HG03066 (cell line): ENCODE data around the gene SFXN3.
"Not testable (repeated sequence)": the region's sequence is repeated elsewhere in the genome, so short reads cannot be mapped to it uniquely, and the experiment has no call there.

ENCODE experiments used
- ATAC-seq: cut with Tn5 transposase; IDR thresholded peaks from one replicate; pipeline ENCODE4 v1.9.1; 2021; ENCODE audit warnings: low read depth; ENCODE audit not compliant: unreplicated experiment

SFXN3 gene

GRCh38 chr10:101032637-101033224, 1.7 kb downstream of the SFXN3 start:
- no peak for ATAC-seq

GRCh38 chr10:101033276-101033675, 2.2 kb downstream of the SFXN3 start:
- ATAC-seq = no peak

GRCh38 chr10:101034404-101034803, 3.4 kb downstream of the SFXN3 start:
- ATAC-seq = not testable (repeated sequence)

GRCh38 chr10:101035314-101035713, 4.3 kb downstream of the SFXN3 start:
- no peak for ATAC-seq

GRCh38 chr10:101035916-101036702, 5.1 kb downstream of the SFXN3 start:
- no peak for ATAC-seq

- no peak for ATAC-seq
Measured at GRCh38 chr10:101036726-101037125, 5.7 kb downstream of the SFXN3 start.

GRCh38 chr10:101038484-101038883, 7.5 kb downstream of the SFXN3 start:
- no peak for ATAC-seq

- ATAC-seq = no peak
Measured at GRCh38 chr10:101040061-101040460, 9.0 kb downstream of the SFXN3 start.

GRCh38 chr10:101040851-101041250, 9.8 kb downstream of the SFXN3 start:
- ATAC-seq = no peak

GRCh38 chr10:101041252-101041761, 10.3 kb downstream of the SFXN3 start:
- peak; percentile 48 for ATAC-seq

GRCh38 chr10:101042118-101042517, 11.1 kb downstream of the SFXN3 start:
- no peak for ATAC-seq

- ATAC-seq = peak; percentile 93
Measured at GRCh38 chr10:101042667-101043362, 11.8 kb downstream of the SFXN3 start.

- ATAC-seq = no peak
Measured at GRCh38 chr10:101043363-101043707, 12.3 kb downstream of the SFXN3 start.

GRCh38 chr10:101044117-101044516, 13.1 kb downstream of the SFXN3 start:
- no peak for ATAC-seq

GRCh38 chr10:101046332-101047238, 15.6 kb downstream of the SFXN3 start:
- no peak for ATAC-seq

GRCh38 chr10:101047268-101047667, 16.2 kb downstream of the SFXN3 start:
- ATAC-seq = no peak

- no peak for ATAC-seq
Measured at GRCh38 chr10:101047961-101048892, 17.2 kb downstream of the SFXN3 start.

- no peak for ATAC-seq
Measured at GRCh38 chr10:101050208-101051069, 19.4 kb downstream of the SFXN3 start.
